GM19099 (cell line): ENCODE results near the gene FSCN2.

Source experiments
- POLR2A ChIP-seq: IDR thresholded peaks from 3 replicates; pipeline ENCODE4 v1.6.1; 2011; ENCODE audit warnings: low read depth; ENCODE audit not compliant: insufficient read length; ENCODE audit errors: extremely low read depth

Gene FSCN2

GRCh38 chr17:81558115-81558468 is 29.9 kb downstream of the FSCN2 start:
- no peak for TF ChIP-seq POLR2A

GRCh38 chr17:81558941-81559806 is 31.0 kb downstream of the FSCN2 start:
- TF ChIP-seq POLR2A, result no peak

GRCh38 chr17:81561494-81561885 is 33.3 kb downstream of the FSCN2 start:
- TF ChIP-seq POLR2A, result no peak

GRCh38 chr17:81563861-81564586 is 35.8 kb downstream of the FSCN2 start:
- no peak for TF ChIP-seq POLR2A

GRCh38 chr17:81564778-81565177 is 36.6 kb downstream of the FSCN2 start:
- no peak for TF ChIP-seq POLR2A

GRCh38 chr17:81565231-81565630 is 37.1 kb downstream of the FSCN2 start:
- no peak for TF ChIP-seq POLR2A

- no peak for TF ChIP-seq POLR2A
These were observed 38.4 kb downstream of the FSCN2 start for GRCh38 chr17:81566461-81567126.

GRCh38 chr17:81567191-81567590 is 39.0 kb downstream of the FSCN2 start:
- no peak for TF ChIP-seq POLR2A

GRCh38 chr17:81568416-81568815 is 40.2 kb downstream of the FSCN2 start:
- no peak for TF ChIP-seq POLR2A

- no peak for TF ChIP-seq POLR2A
These were observed 41.9 kb downstream of the FSCN2 start for GRCh38 chr17:81569986-81570514.

GRCh38 chr17:81570964-81571363 is 42.8 kb downstream of the FSCN2 start:
- no peak for TF ChIP-seq POLR2A

- no peak for TF ChIP-seq POLR2A
These were observed 44.5 kb downstream of the FSCN2 start for GRCh38 chr17:81572563-81573168.

- TF ChIP-seq POLR2A, result no peak
These were observed 45.8 kb downstream of the FSCN2 start for GRCh38 chr17:81573794-81574642.

GRCh38 chr17:81574643-81574956 is 46.4 kb downstream of the FSCN2 start:
- TF ChIP-seq POLR2A, result no peak
